ENCODE results near the gene BHMT. TPM values are rescaled to one million over a fixed set of nuclear protein-coding genes. Genes with fewer than 3 reads are reported as not detected.
"Not testable (repeated sequence)": the region's sequence is repeated elsewhere in the genome, so short reads cannot be mapped to it uniquely, and the experiment has no call there.

The BHMT gene
- total RNA-seq, 1 donor = not detected

GRCh38 chr5:79168031-79168430, 56.4 kb downstream of the BHMT start:
- DNase-seq (ENCODE audit: low read depth in 2 of 3, low spot score in 2 of 3) = no peak

- DNase-seq (ENCODE audit: low read depth in 2 of 3, low spot score in 2 of 3) = no peak
Measured at GRCh38 chr5:79170661-79171060, 59.1 kb downstream of the BHMT start.

- no peak for DNase-seq (ENCODE audit: low read depth in 2 of 3, low spot score in 2 of 3)
Measured at GRCh38 chr5:79171635-79172245, 60.1 kb downstream of the BHMT start.

GRCh38 chr5:79172269-79172668, 60.7 kb downstream of the BHMT start:
- DNase-seq (ENCODE audit: low read depth in 2 of 3, low spot score in 2 of 3) = no peak

GRCh38 chr5:79173626-79174025, 62.0 kb downstream of the BHMT start:
- DNase-seq (ENCODE audit: low read depth in 2 of 3, low spot score in 2 of 3) = no peak

GRCh38 chr5:79180449-79180848, 68.8 kb downstream of the BHMT start:
- not testable (repeated sequence) for DNase-seq (ENCODE audit: low read depth in 2 of 3, low spot score in 2 of 3)

- DNase-seq (ENCODE audit: low read depth in 2 of 3, low spot score in 2 of 3) = no peak
Measured at GRCh38 chr5:79181419-79182022, 69.9 kb downstream of the BHMT start.

Small RNAs within 50 kb of the gene (small RNA-seq; reads per million reads assigned to genes)
- 0.20 reads per million for gene RNY3P1

Other genes starting within 250 kb of the BHMT start
- 9.7 TPM for gene ARSB, start 126.5 kb upstream of the BHMT start, total RNA-seq
- 1.3 TPM for gene DMGDH, start 42.1 kb upstream of the BHMT start, total RNA-seq
- gene BHMT2, start 42.0 kb upstream of the BHMT start, total RNA-seq = 0.27 TPM
- 11.6 TPM for gene JMY, start 124.3 kb downstream of the BHMT start, total RNA-seq